K562 (cell line): ENCODE results near the gene ARL3. TPM values are rescaled to one million over a fixed set of nuclear protein-coding genes. Genes with fewer than 3 reads are reported as not detected.

ENCODE experiments used
- BCLAF1 ChIP-seq, 2 experiments: fragments of 450-650 bp in 1 of 2; IDR thresholded peaks; 2 replicates each; pipeline ENCODE4 v1.6.1; 2011 to 2017; ENCODE audit warnings: low read depth in 2 of 2, antibody characterized with exemption in 1 of 2, borderline replicate concordance in 1 of 2, low read length in 1 of 2, mild to moderate bottlenecking in 1 of 2, mixed read lengths in 1 of 2; ENCODE audit not compliant: control insufficient read depth in 1 of 2
- E4F1 ChIP-seq: fragments of 250-450 bp; sonication (Bioruptor Pico); IDR thresholded peaks from 2 replicates; pipeline ENCODE4 v1.5.0; 2021; ENCODE audit warnings: mild to moderate bottlenecking, borderline replicate concordance
- GABPB1 ChIP-seq: sonication (generic); formaldehyde crosslinking; IDR thresholded peaks from 2 replicates; pipeline ENCODE4 v1.8.0; 2022; ENCODE audit warnings: mild to moderate bottlenecking, missing genetic modification reagents
- GTF2A2 ChIP-seq: IDR thresholded peaks from 2 replicates; pipeline ENCODE4 v1.6.1; 2016; ENCODE audit warnings: mild to moderate bottlenecking, missing genetic modification characterization, missing compliant biosample characterization
- GTF2E2 ChIP-seq: fragments of 200-800 bp; sonication (Bioruptor generic); IDR thresholded peaks from 2 replicates; pipeline ENCODE4 v1.6.1; 2016; ENCODE audit warnings: missing genetic modification characterization, missing compliant biosample characterization
- HNRNPUL1 ChIP-seq: fragments of 200-400 bp; formaldehyde crosslinking; IDR thresholded peaks from 2 replicates; pipeline ENCODE4 v1.6.1; 2017; ENCODE audit warnings: low read length
- IFI16 ChIP-seq: fragments of 250-450 bp; sonication (Bioruptor Pico); IDR thresholded peaks from 2 replicates; pipeline ENCODE4 v2.1.2; 2022; ENCODE audit warnings: mild to moderate bottlenecking, inconsistent platforms
- NONO ChIP-seq, 2 experiments: fragments of 200-400 bp in 1 of 2; fragments of 450-650 bp in 1 of 2; formaldehyde crosslinking in 1 of 2; IDR thresholded peaks; 2 replicates each; pipeline ENCODE4 v1.6.1; 2017; ENCODE audit warnings: low read depth in 2 of 2, mild to moderate bottlenecking in 2 of 2, moderate library complexity in 2 of 2, low read length in 1 of 2
- PHF8 ChIP-seq: fragments of 200-600 bp; sonication (generic); IDR thresholded peaks from 2 replicates; pipeline ENCODE4 v1.6.1; 2012; ENCODE audit warnings: mixed run types, mild to moderate bottlenecking, inconsistent platforms, low read length, moderate library complexity, borderline replicate concordance
- RBM15 ChIP-seq: fragments of 200-400 bp; formaldehyde crosslinking; IDR thresholded peaks from 2 replicates; pipeline ENCODE4 v1.6.1; 2018; ENCODE audit warnings: mild to moderate bottlenecking, low read length, moderate library complexity; ENCODE audit not compliant: insufficient read depth
- TAF1 ChIP-seq: IDR thresholded peaks from 2 replicates; pipeline ENCODE4 v1.6.1; 2011; ENCODE audit warnings: mild to moderate bottlenecking, low read length, moderate library complexity; ENCODE audit not compliant: insufficient read depth, control insufficient read depth, severe bottlenecking; ENCODE audit errors: extremely low read depth
- ZNF583 ChIP-seq: fragments of 250-450 bp; sonication (Bioruptor Pico); IDR thresholded peaks from 2 replicates; pipeline ENCODE4 v1.4.0; 2020
- polyA plus RNA-seq, 8 experiments: library from polyadenylated mRNA; depleted of rRNA in 4 of 8; stranded (reverse) in 5 of 8; unstranded in 3 of 8; fragments of >200 nt; fragmentation: Nextera tagmentation in 2 of 8; fragmentation: Illumina TruSeq in 1 of 8; extraction: Ambion mirVana in 2 of 8; extraction: Trizol in 1 of 8; gene quantifications; 2 replicates each; pipeline versions ENCODE4 v1.2.1 to v1.2.3, GENCODE V29; 2011 to 2014; ENCODE audit warnings: inconsistent platforms in 1 of 8, missing spikeins in 1 of 8
- total RNA-seq, 7 experiments: library from RNA; depleted of rRNA in 6 of 7; stranded (reverse); fragments of >200 nt in 6 of 7; fragmentation: Illumina TruSeq in 2 of 7; extraction: Trizol in 2 of 7; gene quantifications; 2 replicates each; pipeline versions ENCODE4 v1.2.1 to v1.2.3, GENCODE V29; 2011 to 2021; ENCODE audit warnings: low replicate concordance in 1 of 7

Gene ARL3
- total and polyA plus RNA-seq, 9 of the 15 experiments (the other 6 are each of a cell fraction or from before 2014, with no cell fraction given), result 2.9 to 8.9 (median 4.8) TPM

GRCh38 chr10:102643336-102644065 lies 70.7 kb downstream of the ARL3 start (continued):
- no peak for TF ChIP-seq BCLAF1 (IDR thresholded peaks at IDR 0.05; ENCODE audit: borderline replicate concordance in 1 of 2, control insufficient read depth in 1 of 2, low read depth in 2 of 2, low read length in 1 of 2)
- TF ChIP-seq TAF1, result peak; percentile 64
- no peak for TF ChIP-seq E4F1 (CRISPR knock-in tag)
- TF ChIP-seq GABPB1 (CRISPR knock-in tag), result no peak
- TF ChIP-seq NONO (IDR thresholded peaks at IDR 0.05; ENCODE audit: low read depth in 2 of 2, low read length in 1 of 2), result peak in 1 of 2 experiments; percentile 51; a peak in 1 of 4 replicates
- TF ChIP-seq HNRNPUL1, result no peak
- peak; percentile 28; the same call in 1 of the 2 replicates for TF ChIP-seq PHF8
- TF ChIP-seq GTF2E2, result 0 out of 2 replicates have a peak, but pooled peaks have one; percentile 46
- no peak for TF ChIP-seq ZNF583 (CRISPR knock-in tag)
- TF ChIP-seq IFI16 (CRISPR knock-in tag), result no peak
- no peak for TF ChIP-seq GTF2A2 (tag)
- no peak for TF ChIP-seq RBM15
